GM10248 (cell line): ENCODE measurements around the gene PITX1.

Experiments used
- CTCF ChIA-PET: fragments of 300-600 bp; sonication (Branson Sonifier 250); formaldehyde crosslinking; extraction: SDS; loops from one replicate; lab custom pipeline; 2021; ENCODE audit warnings: antibody characterized with exemption; lab: Yijun Ruan, JAX
- POLR2A ChIA-PET: fragments of 350-650 bp; sonication (Branson Sonifier 250); formaldehyde crosslinking; extraction: SDS; loops from one replicate; lab custom pipeline; 2020; ENCODE audit warnings: antibody characterized with exemption; lab: Yijun Ruan, JAX
- DNase-seq: peaks from one replicate; pipeline ENCODE4 v3.0.0; 2012; ENCODE audit errors: extremely low spot score
- CTCF ChIP-seq: IDR thresholded peaks from 2 replicates; pipeline ENCODE4 v1.5.1; 2012; ENCODE audit warnings: mild to moderate bottlenecking, low read depth; ENCODE audit errors: extremely low read depth, missing control alignments, control extremely low read depth

Gene PITX1

GRCh38 chr5:135062216-135063055 lies 28.4 kb upstream of the PITX1 start:
- no peak for TF ChIP-seq CTCF
- no peak for DNase-seq
- CTCF ChIA-PET = interaction anchor here (1.2 kb wide), 1 partner anchor 10 kb away, joined by 4 read pairs; no protein-coding TSS in a partner anchor
- POLR2A ChIA-PET = no interaction called here

- POLR2A ChIA-PET = no interaction called here
- CTCF ChIA-PET = interaction anchor here (1.1 to 1.3 kb wide), 2 partner anchors 40 to 130 kb away, joined by 3 read pairs; no protein-coding TSS in a partner anchor
- DNase-seq = no peak
- no peak for TF ChIP-seq CTCF
These were observed 27.0 kb upstream of the PITX1 start for GRCh38 chr5:135061001-135061400.

GRCh38 chr5:135060021-135060420 lies 26.0 kb upstream of the PITX1 start:
- POLR2A ChIA-PET = no interaction called here
- CTCF ChIA-PET = interaction anchor here (0.8 to 1.3 kb wide), 3 partner anchors 12 to 131 kb away, joined by 3 read pairs; no protein-coding TSS in a partner anchor
- no peak for DNase-seq
- TF ChIP-seq CTCF = no peak

- DNase-seq = no peak
- TF ChIP-seq CTCF = no peak
- CTCF ChIA-PET = interaction anchor here (0.8 to 1.3 kb wide), 2 partner anchors 11 to 42 kb away, joined by 3 read pairs; no protein-coding TSS in a partner anchor
- POLR2A ChIA-PET = no interaction called here
These were observed 25.2 kb upstream of the PITX1 start for GRCh38 chr5:135059000-135059923.

GRCh38 chr5:135058331-135058732 lies 24.3 kb upstream of the PITX1 start:
- ChIA-PET CTCF (no interaction called here), POLR2A (no interaction called here)
- TF ChIP-seq CTCF = no peak
- DNase-seq = no peak

GRCh38 chr5:135057233-135057632 lies 23.2 kb upstream of the PITX1 start:
- DNase-seq = no peak
- POLR2A ChIA-PET = no interaction called here
- CTCF ChIA-PET = no interaction called here
- TF ChIP-seq CTCF = no peak
